SK-N-SH treated with all-trans-retinoic acid at 6 μM for 48 hours (cell line): ENCODE results near the gene QSOX2.

Experiments used
- BACH2 ChIP-seq: fragments of 250-450 bp; sonication (Bioruptor Pico); IDR thresholded peaks from 2 replicates; pipeline ENCODE4 v1.9.0; 2021; ENCODE audit warnings: mild to moderate bottlenecking, borderline replicate concordance
- ESRRG ChIP-seq: fragments of 250-450 bp; sonication (Bioruptor Pico); IDR thresholded peaks from 2 replicates; pipeline ENCODE4 v1.6.1; 2021; ENCODE audit warnings: mild to moderate bottlenecking
- SNAI2 ChIP-seq: fragments of 250-450 bp; sonication (Bioruptor Pico); IDR thresholded peaks from 2 replicates; pipeline ENCODE4 v1.5.0; 2020; ENCODE audit warnings: mild to moderate bottlenecking, moderate library complexity
- TOX ChIP-seq: fragments of 250-450 bp; sonication (Bioruptor Pico); IDR thresholded peaks from 2 replicates; pipeline ENCODE4 v1.8.0; 2021; ENCODE audit warnings: mild to moderate bottlenecking, moderate library complexity, borderline replicate concordance
- ZC3H10 ChIP-seq: fragments of 250-450 bp; sonication (Bioruptor Pico); IDR thresholded peaks from 2 replicates; pipeline ENCODE4 v1.5.1; 2021; ENCODE audit warnings: mild to moderate bottlenecking, moderate library complexity
- ZFP3 ChIP-seq: fragments of 250-450 bp; sonication (Bioruptor Pico); IDR thresholded peaks from 2 replicates; pipeline ENCODE4 v1.5.0; 2020; ENCODE audit warnings: mild to moderate bottlenecking, moderate library complexity
- ZFP30 ChIP-seq: fragments of 450-650 bp; formaldehyde crosslinking; IDR thresholded peaks from 2 replicates; pipeline ENCODE4 v1.5.0; 2022; ENCODE audit warnings: mild to moderate bottlenecking, moderate library complexity
- TF ChIP-seq, protein P1 (sequence below): fragments of 250-450 bp; sonication (Bioruptor Pico); IDR thresholded peaks from 2 replicates; pipeline ENCODE4 v1.8.0; 2020; ENCODE audit warnings: mild to moderate bottlenecking, moderate library complexity, borderline replicate concordance
- TF ChIP-seq, protein P2 (sequence below): fragments of 250-450 bp; sonication (Bioruptor Pico); IDR thresholded peaks from 2 replicates; pipeline ENCODE4 v1.5.1; 2021; ENCODE audit warnings: mild to moderate bottlenecking, moderate library complexity
- TF ChIP-seq, protein P3 (sequence below): fragments of 250-450 bp; sonication (Bioruptor Pico); IDR thresholded peaks from 2 replicates; pipeline ENCODE4 v1.5.0; 2020; ENCODE audit warnings: mild to moderate bottlenecking, moderate library complexity

DNA sequence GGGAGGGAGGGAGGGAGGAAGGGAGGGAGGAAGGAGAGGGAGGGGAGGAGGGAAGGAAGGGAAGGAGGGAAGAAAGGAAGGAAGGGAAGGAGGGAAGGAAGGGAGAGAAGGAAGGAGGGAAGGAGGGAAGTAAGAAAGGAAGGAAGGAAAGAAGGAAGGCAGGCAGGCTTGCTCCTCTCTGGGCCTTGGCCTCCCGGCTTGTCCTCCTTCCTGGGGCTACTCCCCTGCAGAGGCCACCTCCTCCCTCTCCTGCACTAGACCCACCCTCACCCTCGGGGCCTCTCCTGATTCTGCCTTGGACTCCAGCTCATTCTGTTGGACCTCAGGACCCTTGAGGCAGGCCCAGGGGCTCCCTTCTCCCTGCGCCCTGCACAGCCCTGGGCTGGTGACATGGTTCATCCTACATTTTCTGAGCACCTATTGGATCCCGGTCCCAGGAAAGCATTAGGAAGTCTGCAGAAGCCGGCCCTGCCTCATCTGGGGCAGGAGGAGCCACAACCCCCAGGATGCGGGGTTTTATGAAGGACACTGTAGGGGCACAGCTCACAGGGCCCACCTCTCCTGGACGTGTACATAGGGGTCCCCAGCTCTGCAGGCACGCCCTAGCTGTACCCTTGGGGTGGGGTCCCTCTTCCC is 63.7 kb downstream of the QSOX2 start:
- TF ChIP-seq, protein P1, sequence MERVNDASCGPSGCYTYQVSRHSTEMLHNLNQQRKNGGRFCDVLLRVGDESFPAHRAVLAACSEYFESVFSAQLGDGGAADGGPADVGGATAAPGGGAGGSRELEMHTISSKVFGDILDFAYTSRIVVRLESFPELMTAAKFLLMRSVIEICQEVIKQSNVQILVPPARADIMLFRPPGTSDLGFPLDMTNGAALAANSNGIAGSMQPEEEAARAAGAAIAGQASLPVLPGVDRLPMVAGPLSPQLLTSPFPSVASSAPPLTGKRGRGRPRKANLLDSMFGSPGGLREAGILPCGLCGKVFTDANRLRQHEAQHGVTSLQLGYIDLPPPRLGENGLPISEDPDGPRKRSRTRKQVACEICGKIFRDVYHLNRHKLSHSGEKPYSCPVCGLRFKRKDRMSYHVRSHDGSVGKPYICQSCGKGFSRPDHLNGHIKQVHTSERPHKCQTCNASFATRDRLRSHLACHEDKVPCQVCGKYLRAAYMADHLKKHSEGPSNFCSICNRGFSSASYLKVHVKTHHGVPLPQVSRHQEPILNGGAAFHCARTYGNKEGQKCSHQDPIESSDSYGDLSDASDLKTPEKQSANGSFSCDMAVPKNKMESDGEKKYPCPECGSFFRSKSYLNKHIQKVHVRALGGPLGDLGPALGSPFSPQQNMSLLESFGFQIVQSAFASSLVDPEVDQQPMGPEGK (CRISPR knock-in tag), result no peak
- TF ChIP-seq ZFP30 (CRISPR knock-in tag) (no peak), ZC3H10 (CRISPR knock-in tag) (no peak), ZFP3 (CRISPR knock-in tag) (no peak), BACH2 (CRISPR knock-in tag) (no peak), SNAI2 (no peak), ESRRG (CRISPR knock-in tag) (no peak), TOX (CRISPR knock-in tag) (no peak)
- TF ChIP-seq, protein P2, sequence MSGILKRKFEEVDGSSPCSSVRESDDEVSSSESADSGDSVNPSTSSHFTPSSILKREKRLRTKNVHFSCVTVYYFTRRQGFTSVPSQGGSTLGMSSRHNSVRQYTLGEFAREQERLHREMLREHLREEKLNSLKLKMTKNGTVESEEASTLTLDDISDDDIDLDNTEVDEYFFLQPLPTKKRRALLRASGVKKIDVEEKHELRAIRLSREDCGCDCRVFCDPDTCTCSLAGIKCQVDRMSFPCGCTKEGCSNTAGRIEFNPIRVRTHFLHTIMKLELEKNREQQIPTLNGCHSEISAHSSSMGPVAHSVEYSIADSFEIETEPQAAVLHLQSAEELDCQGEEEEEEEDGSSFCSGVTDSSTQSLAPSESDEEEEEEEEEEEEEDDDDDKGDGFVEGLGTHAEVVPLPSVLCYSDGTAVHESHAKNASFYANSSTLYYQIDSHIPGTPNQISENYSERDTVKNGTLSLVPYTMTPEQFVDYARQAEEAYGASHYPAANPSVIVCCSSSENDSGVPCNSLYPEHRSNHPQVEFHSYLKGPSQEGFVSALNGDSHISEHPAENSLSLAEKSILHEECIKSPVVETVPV (CRISPR knock-in tag), result no peak
- TF ChIP-seq, protein P3, sequence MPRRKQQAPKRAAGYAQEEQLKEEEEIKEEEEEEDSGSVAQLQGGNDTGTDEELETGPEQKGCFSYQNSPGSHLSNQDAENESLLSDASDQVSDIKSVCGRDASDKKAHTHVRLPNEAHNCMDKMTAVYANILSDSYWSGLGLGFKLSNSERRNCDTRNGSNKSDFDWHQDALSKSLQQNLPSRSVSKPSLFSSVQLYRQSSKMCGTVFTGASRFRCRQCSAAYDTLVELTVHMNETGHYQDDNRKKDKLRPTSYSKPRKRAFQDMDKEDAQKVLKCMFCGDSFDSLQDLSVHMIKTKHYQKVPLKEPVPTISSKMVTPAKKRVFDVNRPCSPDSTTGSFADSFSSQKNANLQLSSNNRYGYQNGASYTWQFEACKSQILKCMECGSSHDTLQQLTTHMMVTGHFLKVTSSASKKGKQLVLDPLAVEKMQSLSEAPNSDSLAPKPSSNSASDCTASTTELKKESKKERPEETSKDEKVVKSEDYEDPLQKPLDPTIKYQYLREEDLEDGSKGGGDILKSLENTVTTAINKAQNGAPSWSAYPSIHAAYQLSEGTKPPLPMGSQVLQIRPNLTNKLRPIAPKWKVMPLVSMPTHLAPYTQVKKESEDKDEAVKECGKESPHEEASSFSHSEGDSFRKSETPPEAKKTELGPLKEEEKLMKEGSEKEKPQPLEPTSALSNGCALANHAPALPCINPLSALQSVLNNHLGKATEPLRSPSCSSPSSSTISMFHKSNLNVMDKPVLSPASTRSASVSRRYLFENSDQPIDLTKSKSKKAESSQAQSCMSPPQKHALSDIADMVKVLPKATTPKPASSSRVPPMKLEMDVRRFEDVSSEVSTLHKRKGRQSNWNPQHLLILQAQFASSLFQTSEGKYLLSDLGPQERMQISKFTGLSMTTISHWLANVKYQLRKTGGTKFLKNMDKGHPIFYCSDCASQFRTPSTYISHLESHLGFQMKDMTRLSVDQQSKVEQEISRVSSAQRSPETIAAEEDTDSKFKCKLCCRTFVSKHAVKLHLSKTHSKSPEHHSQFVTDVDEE (CRISPR knock-in tag), result no peak
